Naive thymus-derived CD4-positive, alpha-beta T cell (primary cell): Measurements from ENCODE around the gene CDKN1A. TPM values are rescaled to one million over a fixed set of nuclear protein-coding genes. Genes with fewer than 3 reads are reported as not detected.

Experiments
- ATAC-seq: fragments of 150-1000 bp; cut with Tn5 transposase; 2 replicates; pipeline ENCODE4 v1.10.0; 2021; ENCODE audit warnings: mild to moderate bottlenecking, moderate library complexity
- CTCF ChIA-PET: fragments of 350-600 bp; sonication (Branson Sonifier 250); formaldehyde crosslinking; loops from one replicate; lab custom pipeline; 2021; ENCODE audit warnings: antibody characterized with exemption; lab: Charles Lee
- POLR2A ChIA-PET: fragments of 350-600 bp; sonication (Branson Sonifier 250); formaldehyde crosslinking; loops from one replicate; lab custom pipeline; 2021; ENCODE audit warnings: antibody characterized with exemption, inconsistent platforms; lab: Charles Lee
- DNase-seq, 9 donors: peaks; one replicate each; pipeline versions ENCODE4 v3.0.0 to v3.0.0-alpha.2; 2020 to 2022; ENCODE audit warnings: mixed read lengths in 1 of 9
- H3K27ac ChIP-seq: one replicate; pipeline ENCODE4 v1.7.0; 2013; ENCODE audit warnings: mild to moderate bottlenecking, low read depth, low read length, moderate library complexity
- H3K27me3 ChIP-seq, 2 donors: one replicate each; pipeline ENCODE4 v1.7.0; 2013; ENCODE audit warnings: low read length in 2 of 2, mild to moderate bottlenecking in 2 of 2, moderate library complexity in 2 of 2; ENCODE audit not compliant: control insufficient read depth in 2 of 2, insufficient read depth in 2 of 2
- H3K36me3 ChIP-seq, 3 experiments: 1 replicate in 2 of 3; 2 replicates in 1 of 3; pipeline ENCODE4 v1.7.0; 2013; ENCODE audit warnings: low read length in 3 of 3, mild to moderate bottlenecking in 3 of 3, moderate library complexity in 1 of 3; ENCODE audit not compliant: insufficient read depth in 3 of 3, control insufficient read depth in 2 of 3
- H3K4me1 ChIP-seq, 2 donors: one replicate each; pipeline ENCODE4 v1.7.0; 2013; ENCODE audit warnings: low read length in 2 of 2, mild to moderate bottlenecking in 2 of 2, moderate library complexity in 1 of 2; ENCODE audit not compliant: control insufficient read depth in 2 of 2, insufficient read depth in 2 of 2
- H3K4me3 ChIP-seq: 2 replicates; pipeline ENCODE4 v1.7.0; 2013; ENCODE audit warnings: mild to moderate bottlenecking, low read length
- H3K9me3 ChIP-seq, 3 experiments: 1 replicate in 2 of 3; 2 replicates in 1 of 3; pipeline ENCODE4 v1.7.0; 2013; ENCODE audit warnings: low read length in 3 of 3; ENCODE audit not compliant: control insufficient read depth in 2 of 3
- H3K27ac Mint-ChIP-seq, 9 donors: one replicate each; pipeline ENCODE4 v1.8.0; 2020 to 2022; ENCODE audit warnings: mixed read lengths in 9 of 9, mild to moderate bottlenecking in 8 of 9, moderate library complexity in 5 of 9, inconsistent platforms in 2 of 9
- H3K27me3 Mint-ChIP-seq, 5 donors: one replicate each; pipeline ENCODE4 v1.8.0; 2021 to 2022; ENCODE audit warnings: mixed read lengths in 5 of 5, mild to moderate bottlenecking in 1 of 5
- H3K36me3 Mint-ChIP-seq, 5 donors: one replicate each; pipeline ENCODE4 v1.8.0; 2020 to 2022; ENCODE audit warnings: mixed read lengths in 5 of 5, mild to moderate bottlenecking in 3 of 5, inconsistent platforms in 1 of 5
- H3K4me1 Mint-ChIP-seq, 7 donors: one replicate each; pipeline ENCODE4 v1.8.0; 2020 to 2022; ENCODE audit warnings: mixed read lengths in 7 of 7, mild to moderate bottlenecking in 3 of 7, inconsistent platforms in 1 of 7
- H3K4me3 Mint-ChIP-seq, 10 donors: one replicate each; pipeline ENCODE4 v1.8.0; 2020 to 2022; ENCODE audit warnings: mild to moderate bottlenecking in 10 of 10, mixed read lengths in 10 of 10, moderate library complexity in 6 of 10, inconsistent platforms in 2 of 10
- H3K9me3 Mint-ChIP-seq, 11 donors: one replicate each; pipeline ENCODE4 v1.8.0; 2020 to 2022; ENCODE audit warnings: mixed read lengths in 11 of 11, mild to moderate bottlenecking in 4 of 11, inconsistent platforms in 1 of 11, moderate library complexity in 1 of 11
- intact Hi-C, 2 donors: fragments of 100-400 bp; cut with micrococcal nuclease; formaldehyde crosslinking; loops; one replicate each; pipeline ENCODE4 v1.15.1; 2023
- polyA plus RNA-seq, 2 donors: library from polyadenylated mRNA; unstranded; fragments of 300-500 nt; fragmentation: Illumina TruSeq; gene quantifications; one replicate each; pipeline ENCODE4 v1.2.3, GENCODE V29; 2021
- total RNA-seq, 6 experiments: library from RNA in 5 of 6; stranded (reverse) in 5 of 6; gene quantifications; 1 replicate in 5 of 6; 2 replicates in 1 of 6; pipeline ENCODE4 v1.2.3 and lab custom pipeline; 2021 to 2026

Gene CDKN1A
- total and polyA plus RNA-seq, 7 experiments from 2014 or later, result 0.08 to 156 (median 1.6) TPM

DNA sequence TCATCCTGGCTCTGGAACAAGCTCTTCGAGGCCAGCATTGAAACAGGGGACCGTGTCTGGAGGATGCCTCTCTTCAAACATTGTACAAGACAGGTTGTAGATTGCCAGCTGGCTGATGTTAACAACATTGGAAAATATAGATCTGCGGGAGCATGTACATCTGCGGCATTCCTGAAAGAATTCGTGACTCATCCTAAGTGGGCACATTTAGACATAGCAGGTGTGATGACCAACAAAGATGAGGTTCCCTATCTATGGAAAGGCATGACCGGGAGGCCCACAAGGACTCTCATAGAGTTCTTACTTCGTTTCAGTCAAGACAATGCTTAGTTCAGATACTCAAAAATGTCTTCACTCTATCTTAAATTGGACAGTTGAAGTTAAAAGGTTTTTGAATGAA lies 3.6 kb upstream of the CDKN1A start:
- peaks cover 0 to 2% (median 0%) of the 10 kb centered on the region in 11 donors for H3K9me3 Mint-ChIP-seq
- H3K4me3 ChIP-seq, result no peak overlapping the region
- peaks cover 0 to 14% of the 10 kb centered on the region in 2 donors for H3K4me1 ChIP-seq
- H3K9me3 ChIP-seq, result no peaks in the 10 kb centered on the region
- H3K4me3 Mint-ChIP-seq, result peak overlapping the region in 1 of 10 donors; percentile 25
- ATAC-seq (no peak), DNase-seq (no peak)
- intact Hi-C loops, result loop anchor here in 1 of 2 donors (5.0 kb wide), 2 partner anchors 253 to 497 kb away; partner anchors contain the start of gene PIM1
- peaks cover 4 to 34% (median 20%) of the 10 kb centered on the region in 7 donors for H3K4me1 Mint-ChIP-seq
- peaks cover 0 to 5% (median 0%) of the 10 kb centered on the region in 5 donors for H3K36me3 Mint-ChIP-seq
- ChIA-PET POLR2A (no interaction called here), CTCF (no interaction called here)
- no peaks in the 10 kb centered on the region for H3K36me3 ChIP-seq
- H3K27ac ChIP-seq, result no peak overlapping the region
- H3K27me3 ChIP-seq, result no peaks in the 10 kb centered on the region
- H3K27me3 Mint-ChIP-seq, result peaks cover 0 to 1% (median 0%) of the 10 kb centered on the region in 5 donors
- H3K27ac Mint-ChIP-seq, result no peak overlapping the region

DNA sequence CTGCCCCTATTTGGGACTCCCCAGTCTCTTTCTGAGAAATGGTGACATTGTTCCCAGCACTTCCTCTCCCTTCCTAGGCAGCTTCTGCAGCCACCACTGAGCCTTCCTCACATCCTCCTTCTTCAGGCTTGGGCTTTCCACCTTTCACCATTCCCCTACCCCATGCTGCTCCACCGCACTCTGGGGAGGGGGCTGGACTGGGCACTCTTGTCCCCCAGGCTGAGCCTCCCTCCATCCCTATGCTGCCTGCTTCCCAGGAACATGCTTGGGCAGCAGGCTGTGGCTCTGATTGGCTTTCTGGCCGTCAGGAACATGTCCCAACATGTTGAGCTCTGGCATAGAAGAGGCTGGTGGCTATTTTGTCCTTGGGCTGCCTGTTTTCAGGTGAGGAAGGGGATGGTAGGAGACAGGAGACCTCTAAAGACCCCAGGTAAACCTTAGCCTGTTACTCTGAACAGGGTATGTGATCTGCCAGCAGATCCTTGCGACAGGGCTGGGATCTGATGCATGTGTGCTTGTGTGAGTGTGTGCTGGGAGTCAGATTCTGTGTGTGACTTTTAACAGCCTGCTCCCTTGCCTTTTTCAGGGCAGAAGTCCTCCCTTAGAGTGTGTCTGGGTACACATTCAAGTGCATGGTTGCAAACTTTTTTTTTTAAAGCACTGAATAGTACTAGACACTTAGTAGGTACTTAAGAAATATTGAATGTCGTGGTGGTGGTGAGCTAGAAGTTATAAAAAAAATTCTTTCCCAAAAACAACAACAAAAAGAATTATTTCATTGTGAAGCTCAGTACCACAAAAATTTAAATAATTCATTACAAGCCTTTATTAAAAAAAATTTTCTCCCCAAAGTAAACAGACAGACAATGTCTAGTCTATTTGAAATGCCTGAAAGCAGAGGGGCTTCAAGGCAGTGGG lies 2.1 kb upstream of the CDKN1A start:
- peaks cover 0 to 5% (median 0%) of the 10 kb centered on the region in 5 donors for H3K27me3 Mint-ChIP-seq
- Histone ChIP-seq H3K27ac (no peak overlapping the region), H3K27me3 (no peaks in the 10 kb centered on the region), H3K4me1 (peaks cover 6 to 20% of the 10 kb centered on the region in 2 donors), H3K4me3 (no peak overlapping the region), H3K36me3 (no peaks in the 10 kb centered on the region), H3K9me3 (no peaks in the 10 kb centered on the region)
- ChIA-PET POLR2A (no interaction called here), CTCF (no interaction called here)
- peaks cover 0 to 6% (median 0%) of the 10 kb centered on the region in 11 donors for H3K9me3 Mint-ChIP-seq
- peak overlapping the region in 2 of 10 donors; percentile 82 to 98 for H3K4me3 Mint-ChIP-seq
- DNase-seq, result no peak
- no peak for ATAC-seq
- intact Hi-C loops, result loop anchor here in 1 of 2 donors (5.0 kb wide), 2 partner anchors 254 to 496 kb away; partner anchors contain the start of gene PIM1
- peaks cover 15 to 48% (median 26%) of the 10 kb centered on the region in 7 donors for H3K4me1 Mint-ChIP-seq
- peak overlapping the region in 3 of 9 donors; percentile 49 to 92 (median 70) for H3K27ac Mint-ChIP-seq
- peaks cover 0 to 14% (median 0%) of the 10 kb centered on the region in 5 donors for H3K36me3 Mint-ChIP-seq

DNA sequence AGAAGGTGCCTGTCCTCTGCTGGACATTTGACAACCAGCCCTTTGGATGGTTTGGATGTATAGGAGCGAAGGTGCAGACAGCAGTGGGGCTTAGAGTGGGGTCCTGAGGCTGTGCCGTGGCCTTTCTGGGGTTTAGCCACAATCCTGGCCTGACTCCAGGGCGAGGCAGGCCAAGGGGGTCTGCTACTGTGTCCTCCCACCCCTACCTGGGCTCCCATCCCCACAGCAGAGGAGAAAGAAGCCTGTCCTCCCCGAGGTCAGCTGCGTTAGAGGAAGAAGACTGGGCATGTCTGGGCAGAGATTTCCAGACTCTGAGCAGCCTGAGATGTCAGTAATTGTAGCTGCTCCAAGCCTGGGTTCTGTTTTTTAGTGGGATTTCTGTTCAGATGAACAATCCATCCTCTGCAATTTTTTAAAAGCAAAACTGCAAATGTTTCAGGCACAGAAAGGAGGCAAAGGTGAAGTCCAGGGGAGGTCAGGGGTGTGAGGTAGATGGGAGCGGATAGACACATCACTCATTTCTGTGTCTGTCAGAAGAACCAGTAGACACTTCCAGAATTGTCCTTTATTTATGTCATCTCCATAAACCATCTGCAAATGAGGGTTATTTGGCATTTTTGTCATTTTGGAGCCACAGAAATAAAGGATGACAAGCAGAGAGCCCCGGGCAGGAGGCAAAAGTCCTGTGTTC lies 1.3 kb upstream of the CDKN1A start:
- Mint-ChIP-seq H3K36me3 (peaks cover 0 to 13% (median 0%) of the 10 kb centered on the region in 5 donors), H3K9me3 (peaks cover 0 to 6% (median 0%) of the 10 kb centered on the region in 11 donors), H3K4me1 (peaks cover 16 to 51% (median 26%) of the 10 kb centered on the region in 7 donors), H3K27ac (peak overlapping the region in 7 of 9 donors; percentile 28 to 92 (median 75)), H3K27me3 (peaks cover 0 to 5% (median 0%) of the 10 kb centered on the region in 5 donors), H3K4me3 (peak overlapping the region in 9 of 10 donors; percentile 5 to 98 (median 88))
- intact Hi-C loops, result loop anchor here in 1 of 2 donors (5.0 kb wide), 2 partner anchors 255 to 495 kb away; partner anchors contain the start of gene PIM1
- no peak for DNase-seq
- H3K4me3 ChIP-seq, result no peak overlapping the region
- H3K36me3 ChIP-seq, result no peaks in the 10 kb centered on the region
- H3K4me1 ChIP-seq, result peaks cover 6 to 20% of the 10 kb centered on the region in 2 donors
- no peaks in the 10 kb centered on the region for H3K9me3 ChIP-seq
- ATAC-seq, result no peak
- CTCF ChIA-PET, result no interaction called here
- no peaks in the 10 kb centered on the region for H3K27me3 ChIP-seq
- POLR2A ChIA-PET, result interaction anchor here (0.6 kb wide), 1 partner anchor 25 kb away, joined by 3 read pairs; no protein-coding TSS in a partner anchor
- no peak overlapping the region for H3K27ac ChIP-seq

DNA sequence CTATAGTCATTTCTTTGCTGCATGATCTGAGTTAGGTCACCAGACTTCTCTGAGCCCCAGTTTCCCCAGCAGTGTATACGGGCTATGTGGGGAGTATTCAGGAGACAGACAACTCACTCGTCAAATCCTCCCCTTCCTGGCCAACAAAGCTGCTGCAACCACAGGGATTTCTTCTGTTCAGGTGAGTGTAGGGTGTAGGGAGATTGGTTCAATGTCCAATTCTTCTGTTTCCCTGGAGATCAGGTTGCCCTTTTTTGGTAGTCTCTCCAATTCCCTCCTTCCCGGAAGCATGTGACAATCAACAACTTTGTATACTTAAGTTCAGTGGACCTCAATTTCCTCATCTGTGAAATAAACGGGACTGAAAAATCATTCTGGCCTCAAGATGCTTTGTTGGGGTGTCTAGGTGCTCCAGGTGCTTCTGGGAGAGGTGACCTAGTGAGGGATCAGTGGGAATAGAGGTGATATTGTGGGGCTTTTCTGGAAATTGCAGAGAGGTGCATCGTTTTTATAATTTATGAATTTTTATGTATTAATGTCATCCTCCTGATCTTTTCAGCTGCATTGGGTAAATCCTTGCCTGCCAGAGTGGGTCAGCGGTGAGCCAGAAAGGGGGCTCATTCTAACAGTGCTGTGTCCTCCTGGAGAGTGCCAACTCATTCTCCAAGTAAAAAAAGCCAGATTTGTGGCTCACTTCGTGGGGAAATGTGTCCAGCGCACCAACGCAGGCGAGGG lies 594 bp upstream of the CDKN1A start:
- ChIA-PET POLR2A (interaction anchor here (0.6 to 1.1 kb wide), 2 partner anchors 25 to 255 kb away, joined by 3 to 4 read pairs; no protein-coding TSS in a partner anchor), CTCF (interaction anchor here (2.0 to 3.3 kb wide), 2 partner anchors 53 to 255 kb away, joined by 6 to 25 read pairs; no protein-coding TSS in a partner anchor)
- intact Hi-C loops, result loop anchor here (2.0 to 5.0 kb wide), 4 partner anchors 131 to 494 kb away; partner anchors contain the start of genes BRPF3 (in 1 of the 2), PIM1 (in 1 of the 2) and STK38 (in 1 of the 2)
- ATAC-seq (no peak), DNase-seq (no peak)
- Mint-ChIP-seq H3K27me3 (peaks cover 0 to 5% (median 0%) of the 10 kb centered on the region in 5 donors), H3K4me1 (peaks cover 16 to 58% (median 30%) of the 10 kb centered on the region in 7 donors), H3K27ac (peak overlapping the region; percentile 20 to 92 (median 75)), H3K9me3 (peaks cover 0 to 6% (median 0%) of the 10 kb centered on the region in 11 donors), H3K36me3 (peaks cover 0 to 15% (median 0%) of the 10 kb centered on the region in 5 donors), H3K4me3 (peak overlapping the region; percentile 73 to 98 (median 86))
- Histone ChIP-seq H3K9me3 (no peaks in the 10 kb centered on the region), H3K27me3 (no peaks in the 10 kb centered on the region), H3K36me3 (no peaks in the 10 kb centered on the region), H3K4me3 (peak overlapping the region; percentile 62), H3K4me1 (peaks cover 13 to 27% of the 10 kb centered on the region in 2 donors), H3K27ac (no peak overlapping the region)

DNA sequence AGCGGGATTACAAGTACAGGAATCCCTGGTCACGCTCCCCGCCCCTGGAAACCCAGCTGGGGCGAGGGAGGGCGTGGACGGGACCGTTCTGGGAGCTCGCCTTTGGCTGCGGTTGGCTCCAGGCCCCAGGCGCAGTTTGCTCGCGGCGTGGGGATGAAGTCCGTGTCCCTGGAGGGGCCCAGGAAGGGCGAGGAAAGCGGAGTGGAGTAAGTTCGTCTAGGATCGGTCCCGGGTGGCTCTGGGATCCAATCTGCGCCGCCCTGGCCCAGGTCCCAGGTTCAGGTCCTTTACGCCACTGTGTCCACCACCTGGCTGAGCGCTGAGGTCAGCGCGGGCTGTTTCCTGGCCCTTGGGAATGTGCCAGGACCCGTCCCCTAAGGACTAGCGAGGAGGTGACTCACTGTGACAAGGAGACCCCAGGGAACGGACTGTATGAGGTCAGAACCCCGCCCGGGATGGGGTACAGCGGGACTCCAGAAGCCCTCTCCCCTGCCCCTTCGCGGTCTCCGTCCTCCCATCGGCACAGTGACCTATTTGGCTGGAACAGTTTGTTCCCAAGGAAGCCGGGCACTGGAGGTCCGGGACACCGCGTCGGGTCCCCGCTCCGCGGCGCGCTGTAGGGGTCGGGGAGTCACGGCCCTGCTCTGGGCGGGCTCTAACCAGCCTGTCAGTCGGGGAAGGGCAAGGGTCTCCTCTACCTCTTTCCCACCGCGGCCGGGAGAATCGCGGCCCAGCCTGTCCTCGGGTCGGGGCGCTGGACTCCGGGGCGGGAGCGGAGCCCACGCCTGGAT lies 724 bp downstream of the CDKN1A start:
- Histone ChIP-seq H3K9me3 (no peaks in the 10 kb centered on the region), H3K27ac (peak overlapping the region; percentile 66), H3K4me1 (peaks cover 19 to 29% of the 10 kb centered on the region in 2 donors), H3K36me3 (no peaks in the 10 kb centered on the region), H3K4me3 (peak overlapping the region; percentile 62), H3K27me3 (no peaks in the 10 kb centered on the region)
- peaks cover 16 to 69% (median 30%) of the 10 kb centered on the region in 7 donors for H3K4me1 Mint-ChIP-seq
- H3K36me3 Mint-ChIP-seq, result peaks cover 0 to 25% (median 0%) of the 10 kb centered on the region in 5 donors
- H3K27me3 Mint-ChIP-seq, result peaks cover 0 to 5% (median 0%) of the 10 kb centered on the region in 5 donors
- no peak for ATAC-seq
- H3K27ac Mint-ChIP-seq, result peak overlapping the region in 8 of 9 donors; percentile 73 to 96 (median 86)
- H3K9me3 Mint-ChIP-seq, result peaks cover 0 to 6% (median 0%) of the 10 kb centered on the region in 11 donors
- peak overlapping the region; percentile 87 to 98 (median 94) for H3K4me3 Mint-ChIP-seq
- intact Hi-C loops, result loop anchor here (2.0 to 5.0 kb wide), 4 partner anchors 132 to 493 kb away; partner anchors contain the start of genes BRPF3 (in 1 of the 2), PIM1 (in 1 of the 2) and STK38 (in 1 of the 2)
- peak in 6 of 9 donors; percentile 11 to 52 (median 20) for DNase-seq
- ChIA-PET CTCF (interaction anchor here (0.6 to 3.3 kb wide), 12 partner anchors 24 to 377 kb away, joined by 3 to 25 read pairs (median 4); no protein-coding TSS in a partner anchor), POLR2A (interaction anchor here (1.0 to 1.3 kb wide), 4 partner anchors 19 to 256 kb away, joined by 3 to 4 read pairs (median 3); no protein-coding TSS in a partner anchor)
